Heart left ventricle (tissue), 13 donors: ENCODE measurements around the gene RPS19.

ENCODE experiments used
- POLR2A ChIP-seq, 2 donors: fragments of 450-650 bp; IDR thresholded peaks; one replicate each; pipeline ENCODE4 v1.6.1; 2017; ENCODE audit warnings: antibody characterized with exemption in 2 of 2, mild to moderate bottlenecking in 2 of 2, moderate library complexity in 2 of 2
- TF ChIP-seq, protein P1 (sequence below), 12 donors: fragments of 200-600 bp; sonication (generic) in 4 of 12; IDR thresholded peaks; one replicate each; pipeline versions ENCODE4 v1.5.0 to v1.8.0; 2018 to 2022; ENCODE audit warnings: antibody characterized with exemption in 12 of 12, mild to moderate bottlenecking in 5 of 12
- donor health status: ischemic (EF 13 %, LVEDD 7.1; RV severe dilation, severe dysfunction).
- donor health status: DM: no; HTN: yes; CAD: no.
- donor health status: DM: no; HTN: no; CAD: no.
- donor health status: ischemic (EF 25% LVEDD 6.9; RV normal size, moderate dysfunction).
- donor health status: ischemic (EF 25% LVEDD 5.7; RV mildly dilated, moderate dysfunction).
- donor health status: ischemic (EF 35%, LVEDD 5.7; RV mildly dilated, moderate dysfunction).
- donor health status: nonischemic (EF 11% LVEDD 7.7; RV severe dilation, severe dysfunction).
- donor health status: DM: yes; HTN: yes; CAD: no.
- donor health status: PGD.
- donor health status: ischemic (EF 29% LVEDD 5.4; RV normal size, mild dysfunction).
- donor health status: nonischemic (EF 23%, LVEDD 6.1; RV moderate dilation, normal function).

DNA sequence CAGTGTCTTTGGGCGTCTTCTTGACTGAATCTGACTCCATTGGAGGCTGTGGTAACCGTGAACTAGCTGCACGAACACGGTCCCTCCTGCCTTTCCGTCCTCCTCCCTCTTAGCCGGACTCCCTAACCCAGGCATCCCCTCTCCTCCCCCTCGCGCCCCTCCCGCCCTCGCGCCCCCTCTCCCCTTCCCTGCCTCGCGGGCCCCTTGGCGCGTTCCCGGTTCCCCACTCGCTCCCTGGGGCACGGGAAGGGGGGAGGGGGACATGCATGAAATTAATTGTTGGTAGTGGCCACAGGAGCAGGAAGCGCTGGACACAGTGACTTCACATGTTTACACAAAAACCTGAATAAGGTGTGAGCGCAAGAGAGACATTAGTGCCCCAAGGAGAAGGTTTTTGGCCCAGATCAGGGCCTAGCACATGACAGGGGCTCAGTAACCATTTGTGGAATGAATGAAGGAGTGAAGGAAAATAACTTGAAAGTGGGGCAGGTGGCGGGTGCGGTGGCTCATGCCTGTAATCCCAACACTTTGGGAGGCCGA lies 14.9 kb upstream of the RPS19 start:
- no peak for TF ChIP-seq POLR2A (IDR thresholded peaks at IDR 0.05)
- TF ChIP-seq, protein P1, sequence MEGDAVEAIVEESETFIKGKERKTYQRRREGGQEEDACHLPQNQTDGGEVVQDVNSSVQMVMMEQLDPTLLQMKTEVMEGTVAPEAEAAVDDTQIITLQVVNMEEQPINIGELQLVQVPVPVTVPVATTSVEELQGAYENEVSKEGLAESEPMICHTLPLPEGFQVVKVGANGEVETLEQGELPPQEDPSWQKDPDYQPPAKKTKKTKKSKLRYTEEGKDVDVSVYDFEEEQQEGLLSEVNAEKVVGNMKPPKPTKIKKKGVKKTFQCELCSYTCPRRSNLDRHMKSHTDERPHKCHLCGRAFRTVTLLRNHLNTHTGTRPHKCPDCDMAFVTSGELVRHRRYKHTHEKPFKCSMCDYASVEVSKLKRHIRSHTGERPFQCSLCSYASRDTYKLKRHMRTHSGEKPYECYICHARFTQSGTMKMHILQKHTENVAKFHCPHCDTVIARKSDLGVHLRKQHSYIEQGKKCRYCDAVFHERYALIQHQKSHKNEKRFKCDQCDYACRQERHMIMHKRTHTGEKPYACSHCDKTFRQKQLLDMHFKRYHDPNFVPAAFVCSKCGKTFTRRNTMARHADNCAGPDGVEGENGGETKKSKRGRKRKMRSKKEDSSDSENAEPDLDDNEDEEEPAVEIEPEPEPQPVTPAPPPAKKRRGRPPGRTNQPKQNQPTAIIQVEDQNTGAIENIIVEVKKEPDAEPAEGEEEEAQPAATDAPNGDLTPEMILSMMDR (IDR thresholded peaks at IDR 0.05) = no peak
